HG03521 (cell line): Measurements from ENCODE around the gene FOXM1.
A peak's percentile ranks its signal among the peaks of the same experiment; 100 is the strongest.
"Not testable (repeated sequence)": the region's sequence is repeated elsewhere in the genome, so short reads cannot be mapped to it uniquely, and the experiment has no call there.

Source experiments
- ATAC-seq: cut with Tn5 transposase; IDR thresholded peaks from one replicate; pipeline ENCODE4 v1.9.1; 2021; ENCODE audit warnings: mild to moderate bottlenecking, moderate library complexity; ENCODE audit not compliant: unreplicated experiment

The FOXM1 gene

GRCh38 chr12:2884810-2885209 lies 7.8 kb upstream of the FOXM1 start:
- ATAC-seq, result no peak

GRCh38 chr12:2879853-2880252 lies 2.9 kb upstream of the FOXM1 start:
- no peak for ATAC-seq

- no peak for ATAC-seq
Observed at GRCh38 chr12:2877953-2878732, 1.2 kb upstream of the FOXM1 start.

- ATAC-seq, result peak; percentile 34
Observed at GRCh38 chr12:2876431-2877046, 435 bp downstream of the FOXM1 start.

- not testable (repeated sequence) for ATAC-seq
Observed at GRCh38 chr12:2868986-2869632, 7.9 kb downstream of the FOXM1 start.

GRCh38 chr12:2864198-2864597 lies 12.8 kb downstream of the FOXM1 start:
- no peak for ATAC-seq

GRCh38 chr12:2863402-2863801 lies 13.6 kb downstream of the FOXM1 start:
- ATAC-seq, result not testable (repeated sequence)

- no peak for ATAC-seq
Observed at GRCh38 chr12:2862876-2863275, 14.1 kb downstream of the FOXM1 start.

- no peak for ATAC-seq
Observed at GRCh38 chr12:2860170-2860569, 16.8 kb downstream of the FOXM1 start.

- no peak for ATAC-seq
Observed at GRCh38 chr12:2858944-2859421, 18.0 kb downstream of the FOXM1 start.

GRCh38 chr12:2858334-2858733 lies 18.6 kb downstream of the FOXM1 start:
- ATAC-seq, result no peak

- no peak for ATAC-seq
Observed at GRCh38 chr12:2857576-2857975, 19.4 kb downstream of the FOXM1 start.

- no peak for ATAC-seq
Observed at GRCh38 chr12:2857021-2857431, 19.9 kb downstream of the FOXM1 start, which contains the start of gene TEX52. Gene TEX52 (minus strand): TSS chr12:2857039. CDS start chr12:2857026, 13 bp downstream.

GRCh38 chr12:2856051-2856450 lies 20.9 kb downstream of the FOXM1 start:
- no peak for ATAC-seq

GRCh38 chr12:2855546-2855945 lies 21.4 kb downstream of the FOXM1 start:
- no peak for ATAC-seq

GRCh38 chr12:2854669-2855453 lies 22.1 kb downstream of the FOXM1 start:
- ATAC-seq, result no peak

- no peak for ATAC-seq
Observed at GRCh38 chr12:2853626-2854025, 23.3 kb downstream of the FOXM1 start.

- no peak for ATAC-seq
Observed at GRCh38 chr12:2851931-2852330, 25.0 kb downstream of the FOXM1 start.

- no peak for ATAC-seq
Observed at GRCh38 chr12:2845280-2845679, 31.7 kb downstream of the FOXM1 start.

- ATAC-seq, result no peak
Observed at GRCh38 chr12:2844786-2845185, 32.2 kb downstream of the FOXM1 start.

GRCh38 chr12:2842948-2843347 lies 34.0 kb downstream of the FOXM1 start:
- ATAC-seq, result no peak
